Uterus (tissue), 2 donors: ENCODE results near the gene HSPA1A.

Experiments used
- CTCF ChIP-seq, 4 experiments: fragments of 200-600 bp in 2 of 4; fragments of 450-650 bp in 2 of 4; sonication (generic) in 2 of 4; IDR thresholded peaks; one replicate each; pipeline ENCODE4 v1.5.1; 2016 to 2019; ENCODE audit warnings: antibody characterized with exemption in 4 of 4, mild to moderate bottlenecking in 2 of 4, moderate library complexity in 1 of 4
- POLR2A ChIP-seq, 2 donors: fragments of 450-650 bp; IDR thresholded peaks; one replicate each; pipeline ENCODE4 v1.6.1; 2016; ENCODE audit warnings: antibody characterized with exemption in 2 of 2, mild to moderate bottlenecking in 1 of 2, moderate library complexity in 1 of 2

GRCh38 chr6:31776989-31777666 lies 38.2 kb upstream of the HSPA1A start, which contains the start of gene VWA7:
- TF ChIP-seq POLR2A (IDR thresholded peaks at IDR 0.05) (peak in 1 of 2 donors; percentile 43), CTCF (IDR thresholded peaks at IDR 0.05) (peak in 1 of 4 experiments; percentile 33)
